ENCODE data around the gene OR2Y1. TPM values are rescaled to one million over a fixed set of nuclear protein-coding genes. Genes with fewer than 3 reads are reported as not detected.
A peak's percentile ranks its signal among the peaks of the same experiment; 100 is the strongest.
"Not testable (repeated sequence)": the region's sequence is repeated elsewhere in the genome, so short reads cannot be mapped to it uniquely, and the experiment has no call there.

Gene OR2Y1
- total RNA-seq = not detected

- DNase-seq = no peak
These were observed at the start of gene OR2Y1 for GRCh38 chr5:180739958-180740357. Gene OR2Y1, minus strand, starts transcription at chr5:180740058. Its CDS starts 0 bp downstream, at chr5:180740058.

- not testable (repeated sequence) for DNase-seq
These were observed 49.0 kb upstream of the OR2Y1 start for GRCh38 chr5:180788651-180789410.

GRCh38 chr5:180787711-180788431 lies 48.0 kb upstream of the OR2Y1 start:
- DNase-seq = no peak

GRCh38 chr5:180786531-180787398 lies 46.9 kb upstream of the OR2Y1 start:
- no peak for DNase-seq

GRCh38 chr5:180785794-180786221 lies 46.0 kb upstream of the OR2Y1 start:
- no peak for DNase-seq

- DNase-seq = no peak
These were observed 45.4 kb upstream of the OR2Y1 start for GRCh38 chr5:180785121-180785781.

GRCh38 chr5:180784497-180785097 lies 44.7 kb upstream of the OR2Y1 start:
- peak; percentile 64 for DNase-seq

- no peak for DNase-seq
These were observed 43.6 kb upstream of the OR2Y1 start for GRCh38 chr5:180783340-180784052.

GRCh38 chr5:180782748-180783147 lies 42.9 kb upstream of the OR2Y1 start:
- no peak for DNase-seq

GRCh38 chr5:180781900-180782326 lies 42.1 kb upstream of the OR2Y1 start:
- DNase-seq = not testable (repeated sequence)

GRCh38 chr5:180779985-180780610 lies 40.2 kb upstream of the OR2Y1 start:
- DNase-seq = no peak

- no peak for DNase-seq
These were observed 37.6 kb upstream of the OR2Y1 start for GRCh38 chr5:180777475-180777874.

- no peak for DNase-seq
These were observed 36.5 kb upstream of the OR2Y1 start for GRCh38 chr5:180776376-180776775.

GRCh38 chr5:180775624-180776023 lies 35.8 kb upstream of the OR2Y1 start:
- DNase-seq = no peak

GRCh38 chr5:180771839-180772238 lies 32.0 kb upstream of the OR2Y1 start:
- no peak for DNase-seq

GRCh38 chr5:180769821-180770220 lies 30.0 kb upstream of the OR2Y1 start:
- no peak for DNase-seq

GRCh38 chr5:180755601-180756000 lies 15.7 kb upstream of the OR2Y1 start:
- DNase-seq = no peak

- no peak for DNase-seq
These were observed 4.4 kb upstream of the OR2Y1 start for GRCh38 chr5:180744253-180744652.

GRCh38 chr5:180742727-180743126 lies 2.9 kb upstream of the OR2Y1 start:
- DNase-seq = no peak

GRCh38 chr5:180740953-180741352 lies 1.1 kb upstream of the OR2Y1 start:
- not testable (repeated sequence) for DNase-seq

GRCh38 chr5:180739271-180739670 lies 587 bp downstream of the OR2Y1 start:
- DNase-seq = no peak
